Activated CD4-positive, alpha-beta T cell treated with anti-CD3 and anti-CD28 coated beads, Interleukin-2, Interleukin-4, amounts not matched to agents 100 ng/mL and 50 ng/mL, durations not matched to agents 16 hours and 8 hours (primary cell): ENCODE measurements around the gene TMEM239.
"Not testable (repeated sequence)": the region's sequence is repeated elsewhere in the genome, so short reads cannot be mapped to it uniquely, and the experiment has no call there.

Source experiments
- DNase-seq: peaks from one replicate; pipeline ENCODE4 v3.0.0-alpha.2; 2020; ENCODE audit warnings: low spot score

The TMEM239 gene

GRCh38 chr20:2799688-2800520 lies 16.3 kb upstream of the TMEM239 start:
- no peak for DNase-seq

GRCh38 chr20:2800521-2801285 lies 15.5 kb upstream of the TMEM239 start, which contains the start of gene CPXM1:
Gene CPXM1, minus strand, starts transcription at chr20:2800627. Its CDS starts 55 bp downstream, at chr20:2800572.
- no peak for DNase-seq

- DNase-seq = no peak
Observed at GRCh38 chr20:2801286-2801728, 14.9 kb upstream of the TMEM239 start.

- DNase-seq = no peak
Observed at GRCh38 chr20:2804041-2804828, 11.9 kb upstream of the TMEM239 start.

- DNase-seq = no peak
Observed at GRCh38 chr20:2804852-2805688, 11.1 kb upstream of the TMEM239 start.

- no peak for DNase-seq
Observed at GRCh38 chr20:2805689-2806350, 10.3 kb upstream of the TMEM239 start.

- DNase-seq = no peak
Observed at GRCh38 chr20:2806351-2806701, 9.8 kb upstream of the TMEM239 start.

- DNase-seq = no peak
Observed at GRCh38 chr20:2807019-2807418, 9.1 kb upstream of the TMEM239 start.

GRCh38 chr20:2807929-2808328 lies 8.2 kb upstream of the TMEM239 start:
- not testable (repeated sequence) for DNase-seq

GRCh38 chr20:2809690-2810089 lies 6.5 kb upstream of the TMEM239 start:
- no peak for DNase-seq

- no peak for DNase-seq
Observed at GRCh38 chr20:2812189-2812588, 4.0 kb upstream of the TMEM239 start.

GRCh38 chr20:2814076-2814475 lies 2.1 kb upstream of the TMEM239 start:
- DNase-seq = no peak

- DNase-seq = no peak
Observed at GRCh38 chr20:2814587-2815051, 1.5 kb upstream of the TMEM239 start, which contains the start of gene C20orf141. Gene C20orf141, plus strand, starts transcription at chr20:2814987. Its CDS starts 198 bp downstream, at chr20:2815185.

- no peak for DNase-seq
Observed at GRCh38 chr20:2815242-2815900, 793 bp upstream of the TMEM239 start.

- no peak for DNase-seq
Observed at GRCh38 chr20:2816583-2817340, 598 bp downstream of the TMEM239 start.

GRCh38 chr20:2817341-2817726 lies 1.2 kb downstream of the TMEM239 start:
- no peak for DNase-seq

GRCh38 chr20:2817891-2818595 lies 1.9 kb downstream of the TMEM239 start:
- no peak for DNase-seq

- no peak for DNase-seq
Observed at GRCh38 chr20:2820084-2820895, 4.1 kb downstream of the TMEM239 start.
